HG03064 (cell line): Measurements from ENCODE around the gene ARHGAP4.

Experiments
- ATAC-seq: cut with Tn5 transposase; IDR thresholded peaks from one replicate; pipeline ENCODE4 v1.9.1; 2021; ENCODE audit warnings: low read depth; ENCODE audit not compliant: unreplicated experiment

Gene ARHGAP4

DNA sequence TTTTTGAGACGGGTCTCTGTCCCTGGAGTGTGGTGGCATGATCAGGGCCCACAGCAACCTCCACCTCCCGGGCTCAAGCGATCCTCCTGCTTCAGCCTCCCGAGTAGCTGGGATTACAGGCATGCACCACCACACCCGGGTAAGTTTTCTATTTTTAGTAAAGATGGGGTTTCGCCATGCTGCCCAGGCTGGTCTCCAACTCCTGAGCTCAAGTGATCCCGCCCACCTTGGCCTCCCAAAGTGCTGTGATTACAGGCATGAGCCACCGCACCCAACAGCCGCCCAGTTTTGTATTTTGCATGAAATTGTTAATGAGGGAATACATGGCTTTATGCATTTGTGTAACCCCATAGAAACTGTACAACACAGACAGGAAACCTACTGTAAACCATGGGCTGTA, 2.8 kb upstream of the ARHGAP4 start:
- no peak for ATAC-seq

DNA sequence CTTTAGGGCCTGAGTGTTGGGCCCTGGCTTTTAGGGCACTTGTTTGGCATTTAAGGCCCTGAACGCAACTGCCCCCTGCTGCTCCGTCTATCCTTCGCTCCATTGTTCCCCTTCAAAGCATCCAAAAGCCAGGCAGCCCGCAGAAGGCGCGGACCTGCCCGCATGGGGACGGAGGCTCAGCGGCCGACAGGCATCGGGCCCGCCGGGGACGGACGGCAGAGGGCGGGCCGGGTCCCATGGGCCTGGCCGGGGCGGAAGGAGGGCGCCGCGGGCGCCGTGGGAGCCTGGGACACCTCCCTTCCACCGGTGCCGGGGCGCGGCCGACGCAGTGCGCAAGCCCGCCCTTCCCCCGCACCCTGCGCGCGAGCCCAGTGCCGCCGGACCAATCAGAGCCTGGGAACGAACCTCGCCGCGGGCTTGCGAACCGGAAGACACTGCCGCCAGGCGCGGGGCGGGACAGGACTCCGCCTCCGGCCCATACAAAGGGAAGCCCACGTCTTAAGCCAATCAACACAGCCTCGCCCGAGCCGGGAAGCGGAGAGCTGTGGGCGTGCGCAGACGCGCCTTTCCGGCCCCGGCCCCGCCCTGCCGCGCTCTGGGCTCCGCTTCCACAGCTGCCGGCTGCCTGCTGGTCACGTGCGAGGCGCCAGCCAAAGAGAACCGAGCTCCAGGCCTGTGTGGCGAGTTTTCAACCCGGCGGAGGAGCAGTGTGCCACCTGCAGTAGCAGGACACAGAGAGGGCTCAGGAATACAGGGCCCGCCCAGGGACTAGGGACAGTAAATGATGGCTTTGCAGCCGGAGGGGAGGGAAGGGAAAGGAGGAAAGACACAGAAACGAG, 2.1 kb upstream of the ARHGAP4 start:
- peak; percentile 69 for ATAC-seq

DNA sequence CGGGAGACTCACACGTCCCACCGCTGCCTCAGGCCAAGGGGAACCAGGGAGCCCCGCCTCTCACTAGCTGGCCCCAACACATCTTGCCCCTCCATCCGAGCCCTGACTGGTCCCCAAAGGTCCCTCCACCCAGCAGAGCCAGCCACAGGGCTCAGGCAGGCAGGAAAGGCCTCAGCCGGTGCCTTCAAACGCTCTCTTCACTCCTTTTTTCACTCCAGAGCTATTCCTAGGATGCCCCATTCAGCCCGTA, 1.5 kb upstream of the ARHGAP4 start:
- no peak for ATAC-seq

DNA sequence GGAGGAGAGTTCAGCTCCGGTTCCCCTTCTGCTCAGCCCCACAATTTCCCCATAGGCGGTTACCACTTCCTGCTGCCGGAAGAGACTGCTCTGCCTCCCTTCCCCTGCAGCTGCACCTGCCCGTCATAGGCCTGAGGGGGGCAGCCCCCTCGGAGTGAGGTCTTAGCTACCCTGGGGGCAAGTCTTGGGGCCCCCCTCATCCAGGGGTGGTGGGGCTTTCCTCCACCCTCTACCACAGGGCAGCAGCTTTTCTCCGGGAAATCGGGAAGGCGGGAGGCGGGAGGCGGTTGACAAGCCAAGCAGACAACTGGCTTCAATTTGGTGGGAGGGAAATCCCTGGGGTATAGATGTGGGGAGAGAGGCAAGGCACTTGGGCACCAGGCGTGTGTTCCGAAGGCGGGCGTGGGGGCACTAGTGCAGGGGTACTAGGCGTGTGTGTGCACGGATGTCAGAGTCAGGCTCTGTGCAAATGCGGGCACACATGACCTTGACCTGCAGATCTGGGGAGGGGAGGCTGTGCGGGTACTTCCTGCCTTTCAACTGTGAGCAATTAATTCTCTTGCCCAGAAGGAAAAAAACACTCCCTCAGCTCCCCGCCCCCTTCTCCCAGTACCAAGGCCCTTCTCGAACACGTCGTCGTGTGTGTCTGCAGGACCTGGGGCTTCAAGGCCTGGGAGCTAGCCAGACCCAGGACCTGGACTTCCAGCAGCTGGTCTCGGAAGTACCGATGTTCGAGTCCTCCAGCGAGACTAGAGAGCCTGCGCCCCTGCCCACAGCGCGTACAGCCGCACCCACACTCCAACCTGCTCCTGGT, 1.0 kb upstream of the ARHGAP4 start:
- peak; percentile 40 for ATAC-seq

DNA sequence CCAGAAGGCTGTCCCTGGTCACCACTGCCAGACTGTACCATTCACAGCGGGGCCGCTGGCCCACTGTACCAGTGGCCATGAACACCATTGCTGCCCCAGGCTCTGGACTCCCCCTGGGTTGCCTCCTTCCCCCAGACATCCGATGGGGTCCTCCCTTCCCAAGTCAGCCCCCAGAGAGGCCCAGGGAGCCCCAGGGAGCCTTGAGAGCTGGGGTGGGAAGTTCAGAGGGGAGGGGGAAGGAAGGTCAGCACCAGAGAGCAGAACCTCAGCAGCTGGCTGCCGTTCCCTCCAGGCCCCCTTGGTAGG, 441 bp upstream of the ARHGAP4 start:
- ATAC-seq, result no peak

DNA sequence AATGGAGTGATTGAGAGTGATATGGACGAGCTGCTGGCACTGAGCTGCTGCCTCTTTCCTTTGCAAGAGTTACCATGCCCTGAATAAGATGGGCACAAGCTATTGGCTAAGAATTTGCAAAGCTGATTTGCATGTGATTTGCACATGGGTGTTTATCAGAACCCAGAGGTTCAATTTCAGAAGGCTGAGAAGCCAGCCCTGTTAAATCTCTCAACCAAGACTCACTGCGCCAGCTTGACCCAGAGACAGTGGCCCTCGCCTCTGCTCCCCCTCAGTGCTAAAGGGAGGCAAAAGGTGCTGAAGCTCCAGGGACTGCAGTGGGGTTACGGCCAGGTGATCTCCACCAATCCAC, 701 bp downstream of the ARHGAP4 start:
- no peak for ATAC-seq

DNA sequence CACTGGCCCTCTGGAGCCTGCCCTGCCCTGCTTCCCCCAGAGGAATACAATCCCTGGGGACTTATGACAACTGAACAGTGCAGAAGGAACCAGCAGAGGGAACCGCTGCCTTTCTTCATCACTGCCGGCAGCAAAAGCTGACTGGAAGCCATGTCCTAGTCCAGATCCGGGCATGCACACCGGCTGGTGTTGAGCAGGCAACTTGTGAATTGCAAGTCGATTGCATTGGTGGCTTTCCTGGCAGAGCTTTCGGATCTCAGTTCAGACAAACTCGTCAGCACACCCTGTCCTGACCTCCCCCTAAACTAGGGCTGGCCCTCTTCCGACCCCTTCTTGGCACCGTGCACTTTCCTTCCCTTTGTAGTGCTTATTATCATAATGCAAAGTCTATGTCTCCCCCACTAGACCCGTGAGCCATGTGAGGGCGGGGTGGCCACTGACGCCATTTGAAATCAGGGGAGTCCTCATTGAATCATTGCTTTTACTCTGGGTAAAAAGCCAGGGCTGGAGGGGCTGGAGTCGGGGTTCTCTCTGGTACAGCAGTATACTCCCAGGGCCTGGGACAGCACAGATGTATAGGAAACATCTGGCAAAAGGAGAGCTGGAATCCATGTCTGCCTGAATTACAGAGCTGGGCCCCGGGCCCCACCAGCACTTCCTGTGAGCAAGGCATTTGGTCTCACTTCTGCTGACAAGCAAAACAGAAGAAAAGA, 1.8 kb downstream of the ARHGAP4 start:
- no peak for ATAC-seq

DNA sequence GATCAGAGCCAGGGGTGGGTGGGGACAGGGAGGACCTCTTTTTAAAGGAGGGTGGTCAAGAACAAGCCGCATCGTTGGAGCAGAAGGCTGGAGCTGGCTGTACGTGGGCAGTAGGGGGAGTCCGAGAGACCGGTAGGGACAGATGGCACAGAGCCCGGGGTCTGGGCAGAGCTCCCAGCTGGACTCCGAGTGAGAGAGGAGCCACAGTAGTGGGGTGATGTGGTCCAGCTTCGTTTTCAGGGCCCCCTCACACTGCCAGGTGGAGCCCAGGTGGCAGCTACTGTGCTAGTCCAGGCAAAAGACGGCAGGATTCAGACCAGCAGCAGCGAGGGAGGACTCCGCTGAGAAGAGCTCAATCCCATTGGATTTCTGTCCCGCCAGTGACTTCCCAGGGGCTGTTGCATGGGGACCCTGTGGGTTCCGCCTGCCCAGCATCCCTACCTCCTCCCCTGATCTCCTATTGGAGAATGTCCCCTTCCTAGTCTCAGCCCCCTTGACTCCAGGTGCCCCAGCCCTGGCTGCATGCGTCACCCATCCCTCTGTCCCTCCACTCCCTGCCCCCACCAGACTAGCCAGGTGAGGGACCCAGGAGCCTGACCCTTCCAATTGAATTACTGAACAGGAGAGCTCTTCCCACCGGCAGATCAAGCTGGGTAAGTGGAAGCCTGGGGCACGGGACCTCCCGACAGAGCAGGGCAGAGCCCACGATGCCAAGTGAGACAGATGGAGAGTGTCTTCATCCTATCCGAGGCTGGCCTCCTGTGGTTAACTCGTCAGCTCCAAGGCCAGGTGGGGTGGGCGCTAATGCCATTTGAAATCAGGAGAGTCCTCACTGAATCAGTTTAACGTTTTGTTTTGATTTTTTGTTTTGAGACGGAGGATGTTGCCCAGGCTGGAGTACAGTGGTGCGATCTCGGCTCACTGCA, 2.9 kb downstream of the ARHGAP4 start:
- ATAC-seq, result no peak

DNA sequence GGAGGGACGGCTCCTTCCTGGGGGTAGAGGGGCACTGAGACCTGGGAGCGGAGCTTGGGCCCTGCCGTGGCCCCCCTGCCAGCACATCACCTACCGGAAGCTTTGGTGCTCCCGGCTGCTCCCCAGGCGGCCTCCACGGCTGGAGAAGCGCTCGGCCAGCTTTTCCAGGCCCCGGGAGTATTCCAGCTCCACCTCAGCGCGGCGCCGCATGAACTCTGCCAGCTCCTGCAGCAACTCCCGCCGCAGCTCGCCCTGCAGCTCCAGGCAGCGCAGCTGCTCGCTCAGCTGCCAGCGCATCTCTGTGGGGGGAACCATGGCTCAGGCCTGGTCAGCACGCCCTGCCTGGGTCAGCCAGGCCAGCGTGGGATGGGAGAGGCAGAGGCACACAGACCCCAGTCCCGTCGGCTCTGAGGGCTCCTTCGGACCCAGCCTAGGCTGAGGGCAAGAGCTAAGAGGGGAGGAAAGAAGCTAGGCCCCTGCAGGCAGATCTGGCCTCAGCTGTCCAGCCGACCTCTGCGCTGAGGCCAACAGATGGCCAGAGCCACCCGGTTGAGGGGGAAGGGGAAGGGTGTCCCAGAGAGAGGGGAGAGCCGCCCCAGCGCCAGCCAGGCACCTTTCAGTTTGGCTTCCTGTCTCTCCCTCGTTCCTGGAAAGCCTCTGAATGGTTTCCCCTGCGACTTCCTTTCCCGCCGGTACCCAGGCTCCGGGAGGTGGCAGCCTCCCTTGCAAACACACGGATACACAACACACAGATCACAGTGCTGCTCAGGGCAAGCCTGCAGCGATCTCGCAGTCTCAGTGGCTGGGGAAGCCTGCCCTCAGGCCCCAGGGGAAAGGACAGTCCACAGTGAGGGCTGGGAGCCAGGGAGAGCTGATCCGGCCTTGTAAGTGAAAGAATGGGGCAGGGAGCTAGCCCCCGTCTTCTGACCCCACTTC, 4.3 kb downstream of the ARHGAP4 start:
- ATAC-seq, result no peak

DNA sequence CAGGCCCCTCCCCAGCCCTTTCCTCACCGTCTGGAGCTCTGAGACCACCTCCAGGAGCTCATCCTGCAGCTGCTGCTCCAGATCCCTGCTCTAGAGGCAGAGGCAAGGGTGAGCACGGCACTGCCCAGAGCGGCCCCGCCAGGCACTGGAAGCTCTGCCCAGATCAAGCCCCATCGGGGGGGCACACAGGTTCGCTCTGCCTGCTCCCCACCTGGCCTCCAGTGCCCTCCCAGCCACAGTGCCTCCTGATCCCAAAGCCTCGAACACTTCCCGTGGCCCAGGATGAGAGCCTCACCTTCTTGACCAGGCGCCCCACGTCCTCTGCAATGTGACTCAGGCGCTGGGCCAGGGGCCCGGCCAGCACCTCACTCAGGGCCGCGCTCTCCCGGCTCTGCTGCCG, 5.0 kb downstream of the ARHGAP4 start:
- ATAC-seq, result no peak

DNA sequence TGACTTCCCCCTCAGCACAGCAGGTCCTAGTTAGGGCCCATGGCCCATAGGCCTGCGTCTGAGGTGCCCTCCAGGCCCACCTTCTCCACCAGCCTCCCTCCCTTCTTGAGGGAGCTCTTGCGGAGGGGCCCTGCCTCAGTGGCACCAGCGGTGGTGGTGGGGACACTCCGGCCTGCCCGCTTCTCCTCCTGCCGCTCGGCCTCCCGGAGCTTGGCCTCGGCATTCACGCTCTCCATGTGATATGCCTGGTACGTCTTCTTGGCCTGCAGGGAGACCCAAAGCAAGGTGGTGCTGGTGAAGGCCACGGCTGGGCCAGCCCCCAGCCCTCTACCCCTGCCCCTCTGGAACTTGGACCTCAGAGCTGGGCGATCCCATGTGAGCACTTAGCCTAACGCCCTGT, 5.5 kb downstream of the ARHGAP4 start:
- no peak for ATAC-seq

DNA sequence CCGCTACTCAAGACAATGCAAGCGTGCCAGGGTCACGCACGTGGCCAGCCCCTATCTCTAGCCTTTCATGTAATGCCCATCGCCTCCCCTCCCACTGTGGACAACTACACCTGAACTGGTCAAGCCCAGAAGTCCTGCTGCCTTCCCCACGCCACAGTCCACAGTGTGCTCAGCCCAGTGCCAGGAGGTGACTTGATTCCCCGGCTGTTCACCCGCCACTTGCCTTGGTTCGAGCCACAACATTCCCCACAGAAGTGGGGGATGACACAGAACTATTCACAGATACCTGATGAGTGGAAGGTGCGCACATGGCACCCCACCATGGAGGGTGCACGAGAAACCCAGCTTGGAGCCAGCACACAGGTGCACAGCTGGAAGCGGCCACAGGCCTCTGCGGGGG, 6.8 kb downstream of the ARHGAP4 start:
- no peak for ATAC-seq

DNA sequence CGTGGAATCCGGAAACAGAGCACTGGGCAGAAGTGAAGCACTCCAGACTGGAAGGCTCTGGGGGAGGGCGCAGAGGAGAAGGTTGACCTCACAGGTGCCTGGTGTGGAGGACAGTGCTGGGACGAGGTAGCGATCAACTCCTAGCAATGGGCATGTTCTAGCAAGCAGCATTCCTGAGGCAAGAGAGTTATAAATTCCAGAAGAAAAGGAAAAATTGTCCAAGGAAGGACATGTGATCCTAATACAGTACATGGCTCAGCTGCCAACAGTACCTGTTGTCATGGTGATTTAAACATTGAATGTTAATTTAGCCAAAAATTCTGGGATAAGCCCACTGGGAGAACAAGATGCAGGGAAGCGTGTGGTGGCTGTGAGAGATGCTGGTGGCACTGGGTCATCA, 8.2 kb downstream of the ARHGAP4 start:
- no peak for ATAC-seq

DNA sequence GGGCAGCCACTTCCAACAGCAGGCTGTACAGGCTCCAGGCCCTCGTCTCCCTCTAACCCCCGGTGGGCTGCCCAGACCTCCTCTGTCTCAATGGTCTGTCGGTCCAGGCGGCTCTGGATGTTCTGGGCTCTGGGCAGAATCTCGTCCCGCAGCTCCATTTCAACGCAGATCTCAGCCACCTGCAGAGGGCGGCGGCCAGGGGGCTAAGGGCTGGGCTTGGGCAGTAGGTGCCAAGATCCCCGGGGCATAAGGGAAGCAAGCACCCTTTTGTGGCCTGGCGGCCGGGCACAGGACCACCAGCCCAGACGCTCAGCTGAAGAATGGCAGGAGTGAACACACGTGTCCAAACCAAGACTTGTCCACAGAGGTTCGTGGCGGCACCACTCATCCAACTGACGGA, 12.4 kb downstream of the ARHGAP4 start:
- ATAC-seq, result no peak

DNA sequence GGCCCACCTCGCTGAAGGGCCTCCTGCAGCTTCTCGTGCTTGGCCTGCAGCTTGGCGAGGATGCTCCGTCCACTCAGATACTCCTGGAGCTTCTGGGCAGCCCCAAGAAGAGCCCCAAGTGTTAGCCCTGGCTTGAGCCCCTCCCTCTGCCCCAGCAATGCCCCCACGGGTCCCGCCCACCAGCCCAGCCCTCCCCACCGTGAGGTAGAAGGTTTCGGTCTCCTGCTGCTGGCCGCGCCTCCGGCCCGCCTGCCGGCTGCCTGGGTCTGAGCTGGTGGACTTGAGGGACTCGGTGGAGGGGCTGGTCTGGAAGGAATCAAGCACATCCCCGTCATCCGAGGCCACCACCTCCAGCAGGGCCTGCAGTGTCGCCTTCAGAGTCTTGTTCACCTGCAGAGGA, 12.9 kb downstream of the ARHGAP4 start:
- no peak for ATAC-seq

DNA sequence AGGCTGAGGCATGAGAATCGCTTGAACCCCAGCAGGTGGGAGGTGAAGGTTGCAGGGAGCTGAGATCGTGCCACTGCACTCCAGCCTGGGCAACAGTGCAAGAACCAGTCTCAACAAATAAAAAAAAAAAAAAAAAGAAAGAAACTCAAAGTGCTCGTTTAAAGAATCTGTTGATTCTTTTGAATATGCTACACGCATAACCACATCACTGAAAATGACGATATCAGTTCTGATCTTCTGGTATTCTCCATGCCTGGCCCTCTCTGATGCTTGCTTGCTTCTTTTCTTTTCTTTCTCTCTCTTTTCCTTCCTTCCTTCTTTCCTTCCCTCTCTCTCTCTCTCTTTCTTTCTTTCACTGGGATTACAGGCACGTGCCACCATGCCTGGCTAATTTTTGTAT, 14.3 kb downstream of the ARHGAP4 start:
- no peak for ATAC-seq

DNA sequence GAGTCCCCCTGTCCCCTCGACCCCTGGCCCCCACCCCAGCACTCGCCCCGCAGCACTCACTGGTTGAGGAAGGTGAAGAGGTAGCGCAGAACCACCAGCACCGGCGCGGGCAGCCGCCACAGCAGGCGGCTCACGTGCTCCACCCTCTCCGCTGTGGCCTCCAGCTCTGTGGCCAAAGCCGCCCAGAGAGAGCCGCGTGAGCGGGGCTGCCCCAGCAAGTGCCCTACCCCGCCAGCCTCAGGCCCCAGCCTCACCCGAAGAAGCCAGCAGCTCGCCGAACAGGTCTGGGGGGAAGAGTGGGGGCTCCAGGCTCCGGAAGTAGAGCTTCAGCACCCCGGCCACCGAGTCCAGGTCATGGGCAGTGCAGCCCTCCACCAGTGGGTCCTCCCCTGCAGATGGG, 15.6 kb downstream of the ARHGAP4 start:
- ATAC-seq, result no peak

DNA sequence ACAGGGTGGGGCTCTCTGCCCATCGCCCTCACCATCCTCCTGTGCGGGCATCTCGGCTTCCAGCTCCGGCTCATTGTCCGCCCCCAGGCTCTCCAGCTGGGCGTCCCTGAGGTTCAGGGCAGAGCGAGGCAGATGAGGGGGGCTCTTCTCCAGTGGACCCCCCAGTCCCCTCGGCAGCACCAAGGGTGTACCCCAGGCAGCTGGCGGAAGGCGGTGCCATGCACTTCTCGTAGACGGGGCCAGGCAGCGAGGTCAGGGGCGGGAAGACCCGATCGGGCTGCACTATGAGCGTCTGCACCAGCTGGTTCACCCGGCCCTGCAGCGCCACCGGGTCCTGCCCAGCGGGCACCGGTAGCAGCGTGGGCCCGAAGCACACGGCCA, 16.1 kb downstream of the ARHGAP4 start:
- ATAC-seq, result no peak

DNA sequence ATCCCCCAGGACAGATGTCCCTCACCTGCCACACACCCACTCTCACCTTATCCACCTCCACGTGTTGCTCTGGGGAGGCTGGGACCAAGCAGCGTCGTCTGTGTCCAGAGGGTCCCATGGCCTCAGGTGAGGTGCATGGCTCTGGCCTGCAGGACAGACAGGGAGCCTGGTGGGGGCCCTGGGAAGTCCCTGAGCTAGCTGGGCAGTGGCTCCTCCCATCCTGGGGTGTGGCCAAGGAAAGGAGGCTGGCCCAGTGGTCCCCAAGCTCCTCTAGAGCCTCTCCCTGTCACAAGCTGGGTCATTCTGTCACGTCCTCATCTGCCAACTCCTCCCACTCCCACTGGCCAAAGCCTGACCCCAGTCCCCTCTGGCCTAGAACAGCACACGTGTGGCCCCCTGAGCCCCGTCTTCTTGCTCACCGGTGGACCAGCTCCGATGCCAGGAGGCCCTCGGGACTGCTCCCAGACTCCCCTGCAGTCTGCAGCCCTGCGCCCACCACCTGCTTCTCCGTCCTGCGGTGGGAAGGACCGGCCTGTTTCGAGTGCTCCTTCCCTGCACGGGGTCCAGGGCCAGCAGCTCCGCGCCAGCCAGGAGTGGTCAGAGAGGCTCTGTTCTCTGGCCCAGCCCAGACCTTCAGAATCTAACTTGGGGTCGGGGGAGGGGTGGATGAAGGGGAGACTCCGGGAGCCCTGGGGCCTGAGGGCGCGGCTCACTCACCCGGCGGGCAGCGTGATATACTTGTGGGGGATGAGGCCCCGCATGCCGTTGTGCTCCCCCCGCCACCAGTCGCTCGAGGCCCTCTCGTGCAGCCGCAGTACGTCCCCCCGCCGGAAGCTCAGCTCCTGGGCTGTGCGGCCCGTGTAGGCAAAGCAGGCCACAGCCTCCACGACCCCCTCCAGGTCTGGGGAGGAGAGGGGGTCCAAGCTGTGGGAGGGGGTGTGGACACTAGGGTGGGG, 16.8 kb downstream of the ARHGAP4 start:
- ATAC-seq, result no peak
